GM18505 (cell line): ENCODE results near the gene AMH.

Experiments
- ATAC-seq: cut with Tn5 transposase; IDR thresholded peaks from one replicate; pipeline ENCODE4 v1.9.1; 2021; ENCODE audit not compliant: unreplicated experiment
- POLR2A ChIP-seq: IDR thresholded peaks from 4 replicates; pipeline ENCODE4 v1.6.1; 2011; ENCODE audit warnings: borderline replicate concordance; ENCODE audit not compliant: insufficient read depth, insufficient read length; ENCODE audit errors: extremely low read depth

AMH gene

DNA sequence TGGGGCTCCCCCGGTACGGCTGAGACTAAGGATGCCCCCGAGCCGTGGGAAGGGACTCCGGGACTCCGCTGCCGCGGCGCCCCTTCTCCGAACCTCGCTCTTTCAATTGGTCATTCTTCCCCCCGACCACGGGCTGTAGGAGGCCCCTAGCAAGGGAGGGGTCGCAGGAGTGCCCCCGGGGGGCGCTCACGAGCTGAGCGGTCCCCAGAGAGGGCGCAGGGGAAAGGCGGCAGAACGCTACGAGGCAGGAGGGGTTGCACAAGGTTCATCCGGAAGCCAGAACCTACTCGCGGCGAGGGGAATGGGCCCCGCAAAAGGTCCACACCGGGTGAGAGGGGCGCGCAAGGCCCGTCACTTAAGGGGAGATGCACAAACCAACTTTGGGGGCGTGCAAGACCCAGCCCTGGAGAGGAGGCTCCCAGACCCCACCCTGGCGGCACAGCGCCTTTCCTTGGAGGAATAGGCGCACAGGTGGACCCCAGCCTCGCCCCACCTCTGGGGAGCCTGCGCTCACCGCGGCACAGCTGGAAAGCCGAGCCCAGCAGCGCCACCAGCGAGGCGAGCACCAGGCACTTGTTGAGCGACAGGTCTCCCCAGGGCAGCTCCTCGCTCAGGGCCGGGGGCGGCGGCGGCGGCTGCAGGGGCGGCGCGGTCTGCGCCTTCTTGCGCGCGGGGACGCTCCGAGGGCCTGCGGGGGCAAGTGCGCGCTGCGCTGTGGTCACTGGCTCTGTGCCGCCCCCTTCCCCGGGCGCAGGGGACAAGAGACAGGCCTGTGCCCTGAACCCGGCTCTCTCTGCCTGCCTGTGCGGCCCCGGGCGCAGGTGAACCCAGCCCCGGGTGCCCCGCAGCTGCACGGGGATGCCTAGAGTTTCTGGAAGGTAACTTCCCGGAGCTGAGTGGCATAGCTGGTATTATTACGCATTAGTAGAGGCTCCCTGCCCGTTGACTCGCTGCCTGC is 4.3 kb downstream of the AMH start:
- ATAC-seq = no peak
- no peak for TF ChIP-seq POLR2A

DNA sequence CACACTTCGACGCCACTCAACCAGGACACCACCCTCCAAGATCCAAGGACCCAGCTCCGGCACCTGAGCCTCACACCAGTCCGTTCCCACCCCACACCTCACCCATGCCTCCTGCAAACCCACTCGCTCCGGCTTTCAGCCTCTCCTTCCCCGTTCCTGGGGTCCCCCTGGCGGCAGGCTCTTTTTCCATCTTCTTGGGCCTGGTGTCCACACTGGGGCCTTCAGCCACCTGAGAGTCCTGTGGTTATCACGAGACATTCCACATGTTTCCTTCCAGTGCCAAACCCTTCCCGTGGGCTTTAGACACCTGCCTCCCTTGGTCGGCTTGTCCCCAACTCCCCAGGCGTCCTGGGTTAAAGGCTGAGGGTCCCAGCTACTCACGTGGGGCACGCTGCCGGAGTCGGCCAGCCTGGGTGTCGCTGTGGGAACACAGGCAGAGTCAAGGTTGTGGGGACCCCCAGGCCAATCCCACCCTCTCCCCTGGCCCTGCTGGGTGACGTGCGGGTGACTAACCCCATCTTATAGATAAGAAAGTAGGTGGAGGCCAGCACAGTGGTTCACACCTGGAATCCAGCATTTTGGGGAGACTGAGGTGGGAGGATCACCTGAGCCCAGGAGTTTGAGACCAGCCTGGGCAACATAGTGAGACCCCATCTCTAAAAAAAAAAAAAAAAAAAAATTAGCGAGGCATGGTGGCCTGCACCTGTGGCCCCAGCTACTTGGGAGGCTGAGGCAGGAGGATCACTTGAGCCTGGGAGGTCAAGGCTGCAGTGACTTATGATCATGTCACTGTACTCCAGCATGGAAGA is 5.1 kb downstream of the AMH start:
- ATAC-seq = no peak
- no peak for TF ChIP-seq POLR2A

DNA sequence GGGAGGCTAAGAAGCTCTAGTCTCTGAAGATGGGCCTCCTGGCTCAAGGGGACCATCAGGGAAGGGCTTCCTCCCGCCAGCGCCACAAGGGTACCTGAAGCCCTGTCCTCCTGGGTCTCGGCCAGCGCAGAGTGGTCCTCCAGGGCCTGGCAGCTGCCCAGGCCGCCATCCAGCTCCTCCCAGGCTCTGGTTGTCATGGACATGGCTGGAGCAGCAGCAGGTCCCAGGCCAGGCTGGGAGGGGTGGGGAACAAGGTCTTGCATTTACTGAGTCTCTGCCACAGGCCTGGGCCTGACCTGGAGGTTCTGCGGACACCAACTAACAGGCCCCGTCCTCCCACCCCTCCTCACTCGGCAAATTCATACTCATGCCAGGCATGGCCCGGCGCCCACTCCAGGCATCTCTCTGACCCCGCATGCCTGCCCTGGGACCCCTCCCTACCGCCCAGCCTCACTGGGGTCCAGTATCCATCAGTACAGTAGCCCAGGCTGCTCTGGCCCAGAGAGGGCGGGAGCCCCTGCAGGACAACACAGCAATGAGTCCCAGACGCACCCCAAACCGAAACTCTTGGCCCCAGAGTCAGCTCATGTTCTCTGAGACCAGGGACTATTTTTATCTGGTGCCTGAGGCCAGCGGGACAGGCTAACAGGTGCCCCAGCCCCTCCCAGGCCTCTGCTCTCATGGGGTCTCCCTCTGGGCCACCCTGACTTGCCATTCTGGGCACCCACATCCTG is 6.2 kb downstream of the AMH start:
- TF ChIP-seq POLR2A = no peak
- no peak for ATAC-seq

DNA sequence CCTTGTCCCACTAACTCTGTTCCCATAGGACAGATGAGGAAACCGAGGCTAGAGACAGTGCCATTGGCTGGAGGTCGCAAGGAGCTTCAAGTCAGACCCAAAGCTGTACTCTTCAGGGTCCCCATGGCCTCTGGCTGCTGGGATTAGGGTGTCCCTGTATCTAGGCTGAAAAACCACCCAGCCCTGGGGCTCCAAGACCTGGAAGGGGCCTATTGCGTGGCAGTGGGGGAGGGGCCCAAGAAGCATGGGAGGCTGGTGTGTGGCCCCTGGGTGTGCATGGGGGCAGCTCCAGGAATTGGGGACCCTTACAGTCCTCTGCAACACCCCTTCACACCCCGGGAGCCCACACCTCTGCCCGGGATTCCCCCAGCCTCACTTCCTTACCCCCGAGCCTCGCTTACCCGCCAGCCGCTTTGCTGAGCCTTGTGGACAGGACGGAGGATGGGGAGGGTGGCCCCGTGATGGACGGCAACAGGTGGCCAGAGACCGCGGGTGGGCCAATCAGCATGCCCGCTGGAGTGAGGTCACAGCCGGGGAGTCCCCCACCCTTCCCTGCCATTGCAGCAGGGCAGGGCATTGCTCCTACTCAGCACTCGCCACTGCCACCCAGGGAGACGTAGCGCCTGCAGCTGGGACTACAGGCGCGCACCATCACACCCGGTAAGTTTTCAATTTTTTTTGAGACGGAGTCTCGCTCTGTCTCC is 7.0 kb downstream of the AMH start, which contains the start of gene JSRP1:
JSRP1 (minus strand) TSS at position 436 of the 704 bp plus-strand sequence. CDS start 1,103 bp downstream, outside the sequence.
- no peak for ATAC-seq
- TF ChIP-seq POLR2A = no peak

DNA sequence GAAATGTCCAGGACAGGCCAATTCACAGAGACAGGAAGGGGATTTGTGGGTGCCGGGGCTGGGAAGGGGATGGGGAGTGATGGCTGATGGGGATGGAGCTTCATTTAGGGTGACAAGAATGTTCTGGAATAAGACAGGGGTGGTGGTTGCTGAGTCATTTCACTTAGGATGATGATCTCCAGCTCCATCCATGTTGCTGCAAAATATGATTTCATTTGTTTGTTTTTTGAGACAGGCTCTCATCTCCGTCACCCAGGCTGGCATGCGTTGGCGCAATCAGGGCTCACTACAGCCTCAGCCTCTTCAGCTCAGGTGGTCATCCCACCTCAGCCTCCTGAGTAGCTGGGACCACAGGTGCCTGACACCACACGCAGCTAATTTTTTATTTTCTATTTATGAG is 10.2 kb downstream of the AMH start:
- no peak for ATAC-seq
- no peak for TF ChIP-seq POLR2A

DNA sequence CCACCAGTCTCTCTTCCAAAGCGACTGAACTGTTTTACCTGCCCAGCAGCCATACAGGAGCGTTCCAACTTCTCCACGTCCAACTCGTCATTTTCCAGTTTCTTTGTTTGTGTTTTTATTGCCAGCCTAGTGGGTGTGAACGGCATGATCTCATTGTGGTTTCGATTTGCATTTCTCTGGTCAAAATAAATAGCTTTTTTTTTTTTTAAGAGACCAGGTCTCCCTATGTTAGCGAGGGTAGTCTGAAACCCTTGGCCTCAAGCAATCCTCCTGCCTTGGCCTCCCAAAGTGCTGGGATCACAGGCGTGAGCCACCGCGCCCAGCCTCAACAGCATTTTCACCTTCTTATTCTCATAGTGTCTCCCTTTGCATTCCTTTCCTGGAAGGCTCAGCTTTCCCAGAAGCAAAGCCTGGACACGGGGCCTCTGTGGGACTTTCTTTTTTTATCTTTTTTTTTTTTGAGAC is 11.2 kb downstream of the AMH start:
- ATAC-seq = no peak
- no peak for TF ChIP-seq POLR2A

DNA sequence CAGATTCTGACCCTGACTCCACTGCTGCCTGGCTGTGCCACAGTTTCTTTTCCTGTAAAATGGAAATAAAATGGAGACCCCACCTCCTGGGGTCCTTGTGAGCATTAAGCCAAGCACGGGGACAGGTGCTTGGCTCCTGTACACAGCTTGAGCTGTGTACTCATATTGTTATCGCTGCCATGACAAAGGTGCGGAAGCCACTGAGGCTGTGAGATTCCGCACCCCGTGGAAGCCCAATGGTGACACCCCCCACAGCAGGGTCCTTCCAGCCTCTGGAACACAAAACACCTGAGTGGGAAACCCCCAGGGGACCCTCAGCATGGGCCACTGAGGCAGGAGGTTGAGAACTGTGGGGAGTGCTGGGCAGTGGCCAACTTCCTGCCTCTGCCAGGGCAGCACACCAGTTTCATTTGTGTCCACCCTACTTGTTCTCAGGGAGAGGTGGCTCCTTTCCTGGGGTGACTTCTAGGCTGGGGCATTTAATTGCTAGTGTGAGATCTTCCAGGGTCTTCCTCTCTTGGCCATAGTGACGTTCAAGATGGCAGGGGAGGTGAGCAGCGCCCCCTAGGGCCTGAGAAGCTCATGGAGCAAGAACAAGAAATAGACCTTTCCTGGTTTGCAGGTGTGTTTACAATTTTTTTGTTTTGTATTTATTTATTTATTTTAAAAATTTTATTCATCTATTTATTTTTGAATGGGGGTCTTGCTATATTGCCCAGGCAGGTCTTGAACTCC is 12.5 kb downstream of the AMH start:
- no peak for TF ChIP-seq POLR2A
- no peak for ATAC-seq

DNA sequence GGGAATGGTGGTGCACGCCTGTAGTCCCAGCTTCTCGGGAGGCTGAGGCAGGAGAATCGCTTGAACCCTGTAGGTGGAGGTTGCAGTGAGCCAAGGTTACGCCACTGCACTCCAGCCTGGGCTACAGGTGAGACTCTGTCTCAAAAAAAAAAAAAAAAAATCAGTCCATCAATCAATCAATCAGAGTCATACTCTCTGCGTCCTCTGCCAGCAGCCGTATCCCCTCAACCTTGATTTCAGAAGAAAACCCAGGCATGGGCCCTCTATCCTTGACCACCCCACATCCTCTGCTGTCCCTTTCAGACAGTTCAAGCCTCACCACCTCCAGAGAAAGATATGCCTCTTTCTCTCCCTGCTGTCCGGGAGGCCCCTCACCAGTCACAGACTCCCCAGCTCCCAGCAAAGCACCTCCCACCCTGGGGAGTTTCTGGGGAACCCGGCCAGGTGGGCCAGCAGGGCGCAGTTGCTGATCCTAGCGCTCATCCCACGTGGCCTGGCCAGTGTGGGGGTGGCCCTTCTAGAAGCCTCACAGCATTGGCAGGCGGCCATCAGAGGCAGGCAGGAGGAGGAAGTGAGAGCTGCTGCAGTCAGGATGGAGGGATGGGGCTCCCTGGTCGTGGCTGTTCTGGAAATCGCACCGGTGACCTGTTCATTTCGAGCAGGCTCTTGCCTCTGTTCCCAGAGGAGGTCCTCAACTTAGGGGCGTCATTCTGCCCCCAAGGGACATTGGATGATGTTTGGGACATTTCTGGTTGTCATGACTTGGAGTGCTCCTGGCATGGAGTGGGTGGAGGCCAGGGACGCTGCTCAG is 17.3 kb downstream of the AMH start:
- peak; percentile 35 for TF ChIP-seq POLR2A
- no peak for ATAC-seq

DNA sequence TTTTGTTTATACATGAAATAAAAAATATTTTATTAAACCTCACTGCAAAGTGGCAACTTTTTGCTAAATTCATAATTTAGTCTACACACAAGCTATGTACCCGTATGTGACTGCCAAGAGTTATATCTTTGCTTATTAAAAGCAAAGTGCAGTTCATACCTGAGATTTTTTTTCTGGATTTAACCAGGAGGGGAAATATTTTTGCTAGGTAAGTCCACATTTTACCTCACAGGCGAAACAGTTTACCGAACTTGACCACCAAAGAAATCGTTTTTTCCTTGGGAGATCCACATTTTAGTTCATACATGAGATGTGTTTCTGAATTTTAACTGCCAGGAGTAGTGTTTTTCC is 19.3 kb downstream of the AMH start:
- no peak for TF ChIP-seq POLR2A
- ATAC-seq = no peak

DNA sequence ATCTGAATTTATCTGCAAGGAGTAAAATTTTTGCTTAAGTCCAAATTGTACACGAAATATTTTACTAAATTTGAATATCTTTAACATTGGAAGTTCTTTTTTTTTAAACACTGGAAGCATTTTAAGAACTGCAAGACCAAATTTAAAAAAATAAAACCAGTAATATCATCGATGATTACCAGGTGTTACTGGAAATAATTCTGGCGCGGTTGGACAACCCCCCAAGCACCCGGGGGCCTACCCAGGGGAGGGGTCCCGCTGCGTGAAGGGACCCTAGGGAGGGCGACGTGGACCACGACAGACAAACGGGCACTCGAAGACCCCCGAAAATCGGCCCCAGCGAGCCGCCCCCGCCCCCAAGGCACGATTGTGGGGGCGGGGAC is 19.7 kb downstream of the AMH start:
- no peak for ATAC-seq
- no peak for TF ChIP-seq POLR2A
